Endodermal cell (in vitro differentiated cells): ENCODE data around the gene TMEM8B. TPM values are rescaled to one million over a fixed set of nuclear protein-coding genes. Genes with fewer than 3 reads are reported as not detected.
A peak's percentile ranks its signal among the peaks of the same experiment; 100 is the strongest.
"Not testable (repeated sequence)": the region's sequence is repeated elsewhere in the genome, so short reads cannot be mapped to it uniquely, and the experiment has no call there.

Experiments used
- DNase-seq: peaks from one replicate; pipeline ENCODE4 v3.0.0-alpha.2; 2017
- H3K27ac ChIP-seq: 2 replicates; pipeline ENCODE4 v1.5.1; 2013; ENCODE audit warnings: mild to moderate bottlenecking, low read depth, low read length, moderate library complexity
- H3K27me3 ChIP-seq: 2 replicates; pipeline ENCODE4 v1.6.1; 2013; ENCODE audit warnings: mild to moderate bottlenecking, low read length, moderate library complexity; ENCODE audit not compliant: insufficient read depth, control insufficient read depth, poor library complexity, severe bottlenecking
- H3K36me3 ChIP-seq: 2 replicates; pipeline ENCODE4 v1.7.0; 2013; ENCODE audit warnings: mild to moderate bottlenecking, low read length, moderate library complexity; ENCODE audit not compliant: control insufficient read depth, insufficient read depth
- H3K4me1 ChIP-seq: one replicate; pipeline ENCODE4 v1.7.0; 2013; ENCODE audit warnings: low read length; ENCODE audit not compliant: control insufficient read depth, insufficient read depth
- H3K4me3 ChIP-seq: 2 replicates; pipeline ENCODE4 v1.5.1; 2013; ENCODE audit warnings: mild to moderate bottlenecking, low read length, moderate library complexity
- H3K9ac ChIP-seq: 2 replicates; pipeline ENCODE4 v1.6.1; 2013; ENCODE audit warnings: mild to moderate bottlenecking, low read length, moderate library complexity; ENCODE audit not compliant: poor library complexity, severe bottlenecking; ENCODE audit errors: extremely low read depth
- H3K9me3 ChIP-seq: 2 replicates; pipeline ENCODE4 v1.6.1; 2013; ENCODE audit warnings: mild to moderate bottlenecking, low read length, moderate library complexity; ENCODE audit not compliant: control insufficient read depth
- H3K27ac Mint-ChIP-seq: 2 replicates; pipeline ENCODE4 v1.8.0; 2020; ENCODE audit warnings: mixed read lengths
- H3K27me3 Mint-ChIP-seq: 2 replicates; pipeline ENCODE4 v1.8.0; 2021; ENCODE audit warnings: mild to moderate bottlenecking, mixed read lengths; ENCODE audit not compliant: insufficient read depth
- H3K36me3 Mint-ChIP-seq: 2 replicates; pipeline ENCODE4 v1.8.0; 2020; ENCODE audit warnings: low read depth, mixed read lengths
- H3K4me1 Mint-ChIP-seq: 2 replicates; pipeline ENCODE4 v1.8.0; 2020; ENCODE audit warnings: mixed read lengths
- H3K4me3 Mint-ChIP-seq: 2 replicates; pipeline ENCODE4 v1.8.0; 2020; ENCODE audit warnings: mild to moderate bottlenecking, moderate library complexity, mixed read lengths
- H3K9me3 Mint-ChIP-seq: 2 replicates; pipeline ENCODE4 v1.8.0; 2020; ENCODE audit warnings: mild to moderate bottlenecking, mixed read lengths
- CTCF ChIP-seq: fragments of 200-600 bp; sonication (generic); conservative IDR thresholded peaks from 2 replicates; pipeline ENCODE4 v1.5.0; 2021; ENCODE audit warnings: antibody characterized with exemption, mild to moderate bottlenecking
- WGBS, 2 experiments: methylation state at CpG; one replicate each; pipeline versions ENCODE4 v1.1.5 to v1.1.7; 2013; ENCODE audit warnings: missing lambda C conversion rate in 2 of 2, mixed read lengths in 1 of 2; ENCODE audit not compliant: insufficient coverage in 1 of 2, insufficient read length in 1 of 2; 5-methylcytosine and 5-hydroxymethylcytosine counted together
- total RNA-seq, 2 donors: library from RNA; stranded (reverse); fragmentation: NEBNext Ultra II Directional in 1 of 2; extraction: Animal tissue kit (Norgen Biotek cat#: 25700) in 1 of 2; gene quantifications; 2 replicates in 1 of 2; 3 replicates in 1 of 2; pipeline ENCODE4 v1.2.1, GENCODE V29; 2021

TMEM8B gene
- total RNA-seq, 2 donors from 2014 or later: 12.8 to 18.3 TPM

GRCh38 chr9:35912791-35913400 lies 83.9 kb downstream of the TMEM8B start:
- no peaks in the 10 kb centered on the region for H3K36me3 ChIP-seq
- H3K9me3 ChIP-seq: no peaks in the 10 kb centered on the region
- H3K4me3 Mint-ChIP-seq: no peak overlapping the region
- no peaks in the 10 kb centered on the region for H3K27me3 Mint-ChIP-seq
- no peaks in the 10 kb centered on the region for H3K9me3 Mint-ChIP-seq
- H3K27ac ChIP-seq: no peak overlapping the region
- no peaks in the 10 kb centered on the region for H3K27me3 ChIP-seq
- H3K4me3 ChIP-seq: no peak overlapping the region
- no peak for TF ChIP-seq CTCF
- no peaks in the 10 kb centered on the region for H3K36me3 Mint-ChIP-seq
- WGBS, 2 experiments: 91 to 92% methylated on average over 6 to 10 of the region's 10 CpGs
- H3K4me1 Mint-ChIP-seq: peaks cover 29% of the 10 kb centered on the region
- peaks cover 9% of the 10 kb centered on the region for H3K4me1 ChIP-seq
- no peak overlapping the region for H3K27ac Mint-ChIP-seq
- no peak for DNase-seq
- H3K9ac ChIP-seq: no peak overlapping the region

- H3K9me3 Mint-ChIP-seq, H3K9me3 ChIP-seq, H3K27me3 Mint-ChIP-seq, DNase-seq, H3K36me3 Mint-ChIP-seq, H3K9ac ChIP-seq, H3K27ac ChIP-seq, H3K4me3 ChIP-seq, H3K4me1 ChIP-seq, H3K4me3 Mint-ChIP-seq, H3K36me3 ChIP-seq, H3K27ac Mint-ChIP-seq, H3K27me3 ChIP-seq: not testable (repeated sequence)
- peaks cover 24% of the 10 kb centered on the region for H3K4me1 Mint-ChIP-seq
Observed at GRCh38 chr9:35913429-35913828, 84.4 kb downstream of the TMEM8B start.

- Mint-ChIP-seq H3K9me3 (no peaks in the 10 kb centered on the region), H3K27ac (no peak overlapping the region), H3K4me1 (peaks cover 15% of the 10 kb centered on the region), H3K36me3 (no peaks in the 10 kb centered on the region), H3K27me3 (no peaks in the 10 kb centered on the region), H3K4me3 (no peak overlapping the region)
- H3K27me3 ChIP-seq: no peaks in the 10 kb centered on the region
- H3K4me3 ChIP-seq: no peak overlapping the region
- H3K4me1 ChIP-seq: peaks cover 3% of the 10 kb centered on the region
- H3K9ac ChIP-seq: no peak overlapping the region
- no peaks in the 10 kb centered on the region for H3K36me3 ChIP-seq
- H3K9me3 ChIP-seq: no peaks in the 10 kb centered on the region
- H3K27ac ChIP-seq: no peak overlapping the region
- 56 to 84% methylated on average over 4 to 9 of the region's 9 CpGs for WGBS, 2 experiments
- peak; percentile 77 for DNase-seq
- no peak for TF ChIP-seq CTCF
Observed at GRCh38 chr9:35914301-35914807, 85.3 kb downstream of the TMEM8B start.

Other genes with a start within 250 kb of the TMEM8B start
- 10 to 100 TPM; 30.7 to 35.2 TPM for gene TESK1, start 224.0 kb upstream of the TMEM8B start, total RNA-seq
- 1 to 10 TPM; 2.4 to 6.9 TPM for gene CD72, start 210.8 kb upstream of the TMEM8B start, total RNA-seq
- under 1 TPM in 1 of 2 donors, not detected in 1; 0.22 TPM for gene SIT1, start 178.3 kb upstream of the TMEM8B start, total RNA-seq
- over 10,000 TPM; 17,358 to 20,060 TPM for gene RMRP, start 171.2 kb upstream of the TMEM8B start, total RNA-seq
- 10 to 100 TPM; 10.6 to 15.3 TPM for gene CCDC107, start 170.9 kb upstream of the TMEM8B start, total RNA-seq
- 10 to 100 TPM; 22.1 to 36.4 TPM for gene ARHGEF39, start 164.0 kb upstream of the TMEM8B start, total RNA-seq
- 1 to 10 TPM; 1.8 to 3.6 TPM for gene CA9, start 155.3 kb upstream of the TMEM8B start, total RNA-seq
- 100 to 1,000 TPM; 191 to 251 TPM for gene TPM2, start 139.3 kb upstream of the TMEM8B start, total RNA-seq
- gene TLN1, start 97.0 kb upstream of the TMEM8B start, total RNA-seq: 100 to 1,000 TPM; 117 to 123 TPM
- 10 to 100 TPM; 28.1 to 33.6 TPM for gene CREB3, start 96.6 kb upstream of the TMEM8B start, total RNA-seq
- 100 to 1,000 TPM; 107 to 117 TPM for gene GBA2, start 80.0 kb upstream of the TMEM8B start, total RNA-seq
- gene RGP1, start 79.9 kb upstream of the TMEM8B start, total RNA-seq: 10 to 100 TPM; 24.6 to 30.1 TPM
- under 1 TPM in 1 of 2 donors, not detected in 1; 0.66 TPM for gene MSMP, start 75.0 kb upstream of the TMEM8B start, total RNA-seq
- 10 to 100 TPM; 22.9 to 26.0 TPM for gene NPR2, start 37.6 kb upstream of the TMEM8B start, total RNA-seq
- 1 to 10 TPM; 1.2 to 1.4 TPM for gene SPAG8, start 17.0 kb upstream of the TMEM8B start, total RNA-seq
- gene HINT2, start 14.2 kb upstream of the TMEM8B start, total RNA-seq: 10 to 100 TPM; 34.3 to 48.6 TPM
- under 1 TPM in 1 of 2 donors, not detected in 1; 0.22 TPM for gene FAM221B, start 496 bp upstream of the TMEM8B start, total RNA-seq
- not detected for gene OR13J1, start 41.2 kb downstream of the TMEM8B start, total RNA-seq
- not detected for gene HRCT1, start 77.0 kb downstream of the TMEM8B start, total RNA-seq
- under 1 TPM in 1 of 2 donors, not detected in 1; 0.29 TPM for gene SPAAR, start 80.3 kb downstream of the TMEM8B start, total RNA-seq
- gene OR2S2, start 128.9 kb downstream of the TMEM8B start, total RNA-seq: not detected
- 10 to 100 TPM; 11.5 to 16.1 TPM for gene RECK, start 207.7 kb downstream of the TMEM8B start, total RNA-seq